HepG2 (cell line): Measurements from ENCODE around the gene ZNF772. TPM values are rescaled to one million over a fixed set of nuclear protein-coding genes. Genes with fewer than 3 reads are reported as not detected.
A peak's percentile ranks its signal among the peaks of the same experiment; 100 is the strongest.

ENCODE experiments used
- KLF6 ChIP-seq: IDR thresholded peaks from 2 replicates; pipeline ENCODE4 v1.8.0; 2016; ENCODE audit warnings: missing biosample characterization, missing genetic modification reagents
- RBM39 ChIP-seq: fragments of 200-400 bp; formaldehyde crosslinking; IDR thresholded peaks from one replicate; pipeline ENCODE4 v1.6.1; 2018; ENCODE audit warnings: antibody characterized with exemption, mild to moderate bottlenecking, low read depth, low read length; ENCODE audit not compliant: poor library complexity, severe bottlenecking
- RNF219 ChIP-seq: sonication (generic); formaldehyde crosslinking; IDR thresholded peaks from 2 replicates; pipeline ENCODE4 v1.5.0; 2020; ENCODE audit warnings: mild to moderate bottlenecking, missing genetic modification reagents
- TAF1 ChIP-seq: sonication (generic); formaldehyde crosslinking; IDR thresholded peaks from 2 replicates; pipeline ENCODE4 v1.4.0; 2020; ENCODE audit warnings: missing genetic modification reagents
- TEF ChIP-seq: sonication (generic); formaldehyde crosslinking; IDR thresholded peaks from 2 replicates; pipeline ENCODE4 v1.5.0; 2020; ENCODE audit warnings: missing genetic modification reagents
- ZFP36L1 ChIP-seq: sonication (generic); formaldehyde crosslinking; IDR thresholded peaks from 2 replicates; pipeline ENCODE4 v1.8.0; 2022; ENCODE audit warnings: mild to moderate bottlenecking, missing genetic modification reagents, moderate library complexity
- ZNF207 ChIP-seq: fragments of 450-650 bp; IDR thresholded peaks from 2 replicates; pipeline ENCODE4 v1.6.1; 2016; ENCODE audit warnings: antibody characterized with exemption, borderline replicate concordance
- polyA plus RNA-seq, 8 experiments: library from polyadenylated mRNA; depleted of rRNA in 3 of 8; stranded (reverse) in 7 of 8; unstranded in 1 of 8; fragments of >200 nt; fragmentation: Illumina TruSeq in 4 of 8; extraction: Trizol in 4 of 8; gene quantifications; 2 replicates each; pipeline versions ENCODE4 v1.2.1 to v1.2.3, GENCODE V29; 2011 to 2016; ENCODE audit warnings: low read depth in 4 of 8, missing spikeins in 1 of 8, mixed read lengths in 1 of 8; ENCODE audit not compliant: insufficient read depth in 1 of 8
- total RNA-seq, 5 experiments: library from RNA; depleted of rRNA; stranded (reverse); fragments of >200 nt; fragmentation: Illumina TruSeq; extraction: Trizol; gene quantifications; 2 replicates each; pipeline ENCODE4 v1.2.3, GENCODE V29; 2016; ENCODE audit warnings: low read depth in 1 of 5
- TF ChIP-seq, protein P1 (sequence below): sonication (generic); formaldehyde crosslinking; IDR thresholded peaks from 2 replicates; pipeline ENCODE4 v1.4.0; 2020; ENCODE audit warnings: missing genetic modification reagents, borderline replicate concordance
- TF ChIP-seq, protein P2 (sequence below), 2 experiments: sonication (generic) in 1 of 2; formaldehyde crosslinking in 1 of 2; IDR thresholded peaks; 2 replicates each; pipeline versions ENCODE4 v1.4.0 to v1.6.1; 2016 to 2020; ENCODE audit warnings: borderline replicate concordance in 1 of 2, low read depth in 1 of 2, mild to moderate bottlenecking in 1 of 2, missing genetic modification reagents in 1 of 2
- TF ChIP-seq, protein P3 (sequence below): sonication (generic); formaldehyde crosslinking; IDR thresholded peaks from 2 replicates; pipeline ENCODE4 v1.4.0; 2020; ENCODE audit warnings: missing genetic modification reagents

ZNF772 gene
- total and polyA plus RNA-seq, 2 of the 13 experiments (the other 11 are each of a cell fraction or from before 2014, with no cell fraction given): 3.1 to 17.2 TPM

DNA sequence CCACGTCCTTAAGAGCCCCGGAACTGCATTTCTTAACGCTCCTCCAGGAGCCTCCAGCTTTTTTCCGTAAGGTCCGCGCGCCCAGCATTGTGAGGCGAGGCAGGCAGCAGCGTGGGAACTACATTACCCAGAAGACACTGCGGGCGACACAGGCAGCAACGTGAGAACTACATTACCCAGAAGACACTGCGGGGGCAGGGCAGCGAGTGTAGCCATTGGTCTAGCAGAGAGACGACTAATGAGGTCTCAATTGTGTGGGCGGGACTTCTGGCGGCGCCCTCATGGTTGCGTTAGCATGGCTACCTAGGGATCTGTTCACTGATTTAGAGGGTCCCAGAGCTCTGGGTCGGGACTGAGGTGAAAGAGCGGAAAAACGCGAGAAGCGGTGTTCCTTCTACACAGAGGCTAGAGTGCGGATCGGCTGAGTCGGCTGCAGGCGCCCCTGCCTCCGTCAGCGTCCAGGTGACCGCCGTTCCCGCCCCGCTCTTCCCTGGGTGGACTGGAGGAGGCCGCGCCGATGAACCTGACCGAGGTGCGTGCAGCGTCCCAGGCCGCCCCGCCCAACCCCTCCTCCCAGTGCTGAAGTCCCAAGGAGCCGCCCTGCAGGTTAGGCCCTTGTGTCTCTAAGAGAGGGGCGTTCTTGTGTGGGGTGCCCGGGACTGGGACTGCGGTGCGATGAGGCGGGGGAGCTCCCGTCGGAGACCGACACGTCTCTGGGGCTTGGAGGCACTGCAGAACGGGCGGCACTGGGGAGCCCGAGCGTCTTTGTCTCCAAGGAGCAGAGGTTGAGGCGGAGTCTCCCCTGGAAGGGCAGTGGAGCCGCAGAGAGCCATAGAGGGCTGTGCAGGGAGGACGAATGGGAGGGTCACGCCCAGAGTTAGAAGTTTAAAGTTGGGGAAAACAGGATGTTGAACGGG, 42.0 kb downstream of the ZNF772 start, which contains the start of gene ZNF749 (continued):
- TF ChIP-seq, protein P1, sequence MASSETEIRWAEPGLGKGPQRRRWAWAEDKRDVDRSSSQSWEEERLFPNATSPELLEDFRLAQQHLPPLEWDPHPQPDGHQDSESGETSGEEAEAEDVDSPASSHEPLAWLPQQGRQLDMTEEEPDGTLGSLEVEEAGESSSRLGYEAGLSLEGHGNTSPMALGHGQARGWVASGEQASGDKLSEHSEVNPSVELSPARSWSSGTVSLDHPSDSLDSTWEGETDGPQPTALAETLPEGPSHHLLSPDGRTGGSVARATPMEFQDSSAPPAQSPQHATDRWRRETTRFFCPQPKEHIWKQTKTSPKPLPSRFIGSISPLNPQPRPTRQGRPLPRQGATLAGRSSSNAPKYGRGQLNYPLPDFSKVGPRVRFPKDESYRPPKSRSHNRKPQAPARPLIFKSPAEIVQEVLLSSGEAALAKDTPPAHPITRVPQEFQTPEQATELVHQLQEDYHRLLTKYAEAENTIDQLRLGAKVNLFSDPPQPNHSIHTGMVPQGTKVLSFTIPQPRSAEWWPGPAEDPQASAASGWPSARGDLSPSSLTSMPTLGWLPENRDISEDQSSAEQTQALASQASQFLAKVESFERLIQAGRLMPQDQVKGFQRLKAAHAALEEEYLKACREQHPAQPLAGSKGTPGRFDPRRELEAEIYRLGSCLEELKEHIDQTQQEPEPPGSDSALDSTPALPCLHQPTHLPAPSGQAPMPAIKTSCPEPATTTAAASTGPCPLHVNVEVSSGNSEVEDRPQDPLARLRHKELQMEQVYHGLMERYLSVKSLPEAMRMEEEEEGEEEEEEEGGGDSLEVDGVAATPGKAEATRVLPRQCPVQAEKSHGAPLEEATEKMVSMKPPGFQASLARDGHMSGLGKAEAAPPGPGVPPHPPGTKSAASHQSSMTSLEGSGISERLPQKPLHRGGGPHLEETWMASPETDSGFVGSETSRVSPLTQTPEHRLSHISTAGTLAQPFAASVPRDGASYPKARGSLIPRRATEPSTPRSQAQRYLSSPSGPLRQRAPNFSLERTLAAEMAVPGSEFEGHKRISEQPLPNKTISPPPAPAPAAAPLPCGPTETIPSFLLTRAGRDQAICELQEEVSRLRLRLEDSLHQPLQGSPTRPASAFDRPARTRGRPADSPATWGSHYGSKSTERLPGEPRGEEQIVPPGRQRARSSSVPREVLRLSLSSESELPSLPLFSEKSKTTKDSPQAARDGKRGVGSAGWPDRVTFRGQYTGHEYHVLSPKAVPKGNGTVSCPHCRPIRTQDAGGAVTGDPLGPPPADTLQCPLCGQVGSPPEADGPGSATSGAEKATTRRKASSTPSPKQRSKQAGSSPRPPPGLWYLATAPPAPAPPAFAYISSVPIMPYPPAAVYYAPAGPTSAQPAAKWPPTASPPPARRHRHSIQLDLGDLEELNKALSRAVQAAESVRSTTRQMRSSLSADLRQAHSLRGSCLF (CRISPR knock-in tag): no peak
- TF ChIP-seq TAF1: peak; percentile 78
- no peak for TF ChIP-seq RNF219 (CRISPR knock-in tag)
- TF ChIP-seq ZFP36L1 (CRISPR knock-in tag): no peak
- peak; percentile 24 for TF ChIP-seq RBM39
- TF ChIP-seq ZNF207: no peak
- TF ChIP-seq KLF6: no peak
- TF ChIP-seq, protein P2, sequence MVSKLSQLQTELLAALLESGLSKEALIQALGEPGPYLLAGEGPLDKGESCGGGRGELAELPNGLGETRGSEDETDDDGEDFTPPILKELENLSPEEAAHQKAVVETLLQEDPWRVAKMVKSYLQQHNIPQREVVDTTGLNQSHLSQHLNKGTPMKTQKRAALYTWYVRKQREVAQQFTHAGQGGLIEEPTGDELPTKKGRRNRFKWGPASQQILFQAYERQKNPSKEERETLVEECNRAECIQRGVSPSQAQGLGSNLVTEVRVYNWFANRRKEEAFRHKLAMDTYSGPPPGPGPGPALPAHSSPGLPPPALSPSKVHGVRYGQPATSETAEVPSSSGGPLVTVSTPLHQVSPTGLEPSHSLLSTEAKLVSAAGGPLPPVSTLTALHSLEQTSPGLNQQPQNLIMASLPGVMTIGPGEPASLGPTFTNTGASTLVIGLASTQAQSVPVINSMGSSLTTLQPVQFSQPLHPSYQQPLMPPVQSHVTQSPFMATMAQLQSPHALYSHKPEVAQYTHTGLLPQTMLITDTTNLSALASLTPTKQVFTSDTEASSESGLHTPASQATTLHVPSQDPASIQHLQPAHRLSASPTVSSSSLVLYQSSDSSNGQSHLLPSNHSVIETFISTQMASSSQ (IDR thresholded peaks at IDR 0.05; ENCODE audit: low read depth): 0 out of 2 replicates have a peak, but pooled peaks have one; percentile 7
- TF ChIP-seq, protein P2 (CRISPR knock-in tag; IDR thresholded peaks at IDR 0.05; ENCODE audit: borderline replicate concordance): peak; percentile 82
- TF ChIP-seq, protein P3, sequence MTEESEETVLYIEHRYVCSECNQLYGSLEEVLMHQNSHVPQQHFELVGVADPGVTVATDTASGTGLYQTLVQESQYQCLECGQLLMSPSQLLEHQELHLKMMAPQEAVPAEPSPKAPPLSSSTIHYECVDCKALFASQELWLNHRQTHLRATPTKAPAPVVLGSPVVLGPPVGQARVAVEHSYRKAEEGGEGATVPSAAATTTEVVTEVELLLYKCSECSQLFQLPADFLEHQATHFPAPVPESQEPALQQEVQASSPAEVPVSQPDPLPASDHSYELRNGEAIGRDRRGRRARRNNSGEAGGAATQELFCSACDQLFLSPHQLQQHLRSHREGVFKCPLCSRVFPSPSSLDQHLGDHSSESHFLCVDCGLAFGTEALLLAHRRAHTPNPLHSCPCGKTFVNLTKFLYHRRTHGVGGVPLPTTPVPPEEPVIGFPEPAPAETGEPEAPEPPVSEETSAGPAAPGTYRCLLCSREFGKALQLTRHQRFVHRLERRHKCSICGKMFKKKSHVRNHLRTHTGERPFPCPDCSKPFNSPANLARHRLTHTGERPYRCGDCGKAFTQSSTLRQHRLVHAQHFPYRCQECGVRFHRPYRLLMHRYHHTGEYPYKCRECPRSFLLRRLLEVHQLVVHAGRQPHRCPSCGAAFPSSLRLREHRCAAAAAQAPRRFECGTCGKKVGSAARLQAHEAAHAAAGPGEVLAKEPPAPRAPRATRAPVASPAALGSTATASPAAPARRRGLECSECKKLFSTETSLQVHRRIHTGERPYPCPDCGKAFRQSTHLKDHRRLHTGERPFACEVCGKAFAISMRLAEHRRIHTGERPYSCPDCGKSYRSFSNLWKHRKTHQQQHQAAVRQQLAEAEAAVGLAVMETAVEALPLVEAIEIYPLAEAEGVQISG (CRISPR knock-in tag): peak; percentile 93
- TF ChIP-seq TEF: no peak
